Vagina (tissue), 2 donors: Measurements from ENCODE around the gene VPS37C.

Source experiments
- CTCF ChIP-seq, 3 experiments: fragments of 450-650 bp in 2 of 3; fragments of 200-600 bp in 1 of 3; sonication (generic) in 1 of 3; IDR thresholded peaks; one replicate each; pipeline ENCODE4 v1.5.1; 2017 to 2019; ENCODE audit warnings: antibody characterized with exemption in 3 of 3, mild to moderate bottlenecking in 2 of 3, moderate library complexity in 2 of 3
- POLR2A ChIP-seq, 2 donors: fragments of 450-650 bp; IDR thresholded peaks; one replicate each; pipeline ENCODE4 v1.6.1; 2017; ENCODE audit warnings: antibody characterized with exemption in 2 of 2, mild to moderate bottlenecking in 2 of 2, moderate library complexity in 2 of 2

GRCh38 chr11:61131998-61132555, 29.1 kb downstream of the VPS37C start:
- TF ChIP-seq POLR2A (IDR thresholded peaks at IDR 0.05) (no peak), CTCF (IDR thresholded peaks at IDR 0.05) (no peak)
